Heart left ventricle (tissue), 16 donors: Measurements from ENCODE around the gene CHIA. TPM values are rescaled to one million over a fixed set of nuclear protein-coding genes. Genes with fewer than 3 reads are reported as not detected.

Experiments
- ATAC-seq, 4 donors: fragments of 200-7000 bp; cut with Tn5 transposase; one replicate each; pipeline ENCODE4 v1.9.1; 2020 to 2022; ENCODE audit warnings: moderate library complexity in 4 of 4, mild to moderate bottlenecking in 3 of 4, moderate number of reproducible peaks in 1 of 4
- DNase-seq, 5 donors: peaks; one replicate each; pipeline ENCODE4 v3.0.0-alpha.2; 2020
- H3K27ac ChIP-seq, 12 donors: fragments of 200-600 bp; sonication (generic) in 4 of 12; one replicate each; pipeline versions ENCODE4 v1.5.0 to v1.8.0; 2016 to 2022; ENCODE audit warnings: mild to moderate bottlenecking in 2 of 12
- H3K27me3 ChIP-seq, 9 donors: fragments of 200-600 bp; sonication (generic) in 2 of 9; one replicate each; pipeline versions ENCODE4 v1.5.1 to v1.8.0; 2016 to 2022; ENCODE audit warnings: mild to moderate bottlenecking in 3 of 9
- H3K36me3 ChIP-seq, 9 donors: fragments of 200-600 bp; sonication (generic) in 2 of 9; one replicate each; pipeline versions ENCODE4 v1.5.0 to v1.8.0; 2018 to 2022; ENCODE audit warnings: mild to moderate bottlenecking in 2 of 9
- H3K4me1 ChIP-seq, 12 donors: fragments of 200-600 bp; sonication (generic) in 4 of 12; one replicate each; pipeline versions ENCODE4 v1.5.0 to v1.8.0; 2016 to 2022; ENCODE audit warnings: mild to moderate bottlenecking in 3 of 12
- H3K4me3 ChIP-seq, 12 donors: fragments of 200-600 bp; sonication (generic) in 4 of 12; one replicate each; pipeline versions ENCODE4 v1.5.0 to v1.8.0; 2017 to 2022; ENCODE audit warnings: mild to moderate bottlenecking in 9 of 12, moderate library complexity in 4 of 12
- H3K9me3 ChIP-seq, 12 donors: fragments of 200-600 bp; sonication (generic) in 4 of 12; one replicate each; pipeline versions ENCODE4 v1.5.0 to v1.8.0; 2016 to 2022; ENCODE audit warnings: mild to moderate bottlenecking in 1 of 12
- POLR2A ChIP-seq, 2 donors: fragments of 450-650 bp; IDR thresholded peaks; one replicate each; pipeline ENCODE4 v1.6.1; 2017; ENCODE audit warnings: antibody characterized with exemption in 2 of 2, mild to moderate bottlenecking in 2 of 2, moderate library complexity in 2 of 2
- WGBS, 4 donors: extraction: QIAGEN DNeasy Blood & Tissue Kit in 2 of 4; methylation state at CpG; one replicate each; pipeline versions ENCODE4 v1.1.5 to v1.1.7; 2013 to 2018; 5-methylcytosine and 5-hydroxymethylcytosine counted together
- intact Hi-C, 10 donors: fragments of 100-400 bp; cut with DNase I; formaldehyde crosslinking; loops; one replicate each; pipeline versions ENCODE4 v1.11.1 to v1.14.2; 2022
- polyA plus RNA-seq, 2 donors: library from polyadenylated mRNA; stranded (reverse); fragments of 200-250 nt; gene quantifications; one replicate each; pipeline ENCODE4 v1.2.3, GENCODE V29; 2013
- total RNA-seq, 9 donors: library from RNA; depleted of rRNA in 2 of 9; stranded (reverse); fragments of >200 nt in 2 of 9; fragmentation: NEBNext Ultra II Directional in 3 of 9; extraction: Animal tissue kit (Norgen Biotek cat#: 25700) in 3 of 9; gene quantifications; one replicate each; pipeline versions ENCODE4 v1.1.0 to v1.2.4, GENCODE V29; 2016 to 2023
- TF ChIP-seq, protein P1 (sequence below), 12 donors: fragments of 200-600 bp; sonication (generic) in 4 of 12; IDR thresholded peaks; one replicate each; pipeline versions ENCODE4 v1.5.0 to v1.8.0; 2018 to 2022; ENCODE audit warnings: antibody characterized with exemption in 12 of 12, mild to moderate bottlenecking in 5 of 12
- donor health status: ischemic (EF 13 %, LVEDD 7.1; RV severe dilation, severe dysfunction).
- donor health status: healthy with polysubstance abuse.
- donor health status: DM: no; HTN: yes; CAD: no.
- donor health status: DM: no; HTN: no; CAD: no.
- donor health status: ischemic (EF 25% LVEDD 6.9; RV normal size, moderate dysfunction).
- donor health status: ischemic (EF 25% LVEDD 5.7; RV mildly dilated, moderate dysfunction).
- donor health status: healthy.
- donor health status: DM: yes; HTN: yes; CAD: no.
- donor health status: ischemic (EF 35%, LVEDD 5.7; RV mildly dilated, moderate dysfunction).
- donor health status: nonischemic (EF 11% LVEDD 7.7; RV severe dilation, severe dysfunction).
- donor health status: DM: yes; HTN: yes; CAD: no.
- donor health status: PGD.
- donor health status: ischemic (EF 29% LVEDD 5.4; RV normal size, mild dysfunction).
- donor health status: nonischemic (EF 23%, LVEDD 6.1; RV moderate dilation, normal function).

CHIA gene
- total and polyA plus RNA-seq, 11 donors: 0.10 to 0.61 TPM; not detected in 9

DNA sequence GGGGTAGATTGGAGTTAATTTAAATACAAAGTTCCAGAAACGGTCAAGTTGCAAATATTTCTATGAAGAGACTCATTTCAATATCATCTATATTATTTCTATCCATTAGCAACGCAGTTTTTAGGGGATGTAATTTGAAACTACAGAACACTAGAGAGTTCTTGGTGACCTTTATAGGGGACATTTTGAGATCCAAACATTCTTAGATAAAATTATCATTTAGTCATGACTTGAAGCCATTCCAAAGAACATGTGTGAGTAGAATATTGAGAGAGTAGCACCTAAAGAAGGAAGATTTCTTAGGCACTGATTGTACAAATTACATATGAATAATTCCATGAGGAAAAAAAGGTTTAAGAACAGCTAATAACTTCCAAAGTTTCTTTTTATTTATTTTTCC, 19.0 kb downstream of the CHIA start:
- peaks cover 0 to 3% (median 0%) of the 10 kb centered on the region in 12 donors for H3K4me1 ChIP-seq
- TF ChIP-seq, protein P1, sequence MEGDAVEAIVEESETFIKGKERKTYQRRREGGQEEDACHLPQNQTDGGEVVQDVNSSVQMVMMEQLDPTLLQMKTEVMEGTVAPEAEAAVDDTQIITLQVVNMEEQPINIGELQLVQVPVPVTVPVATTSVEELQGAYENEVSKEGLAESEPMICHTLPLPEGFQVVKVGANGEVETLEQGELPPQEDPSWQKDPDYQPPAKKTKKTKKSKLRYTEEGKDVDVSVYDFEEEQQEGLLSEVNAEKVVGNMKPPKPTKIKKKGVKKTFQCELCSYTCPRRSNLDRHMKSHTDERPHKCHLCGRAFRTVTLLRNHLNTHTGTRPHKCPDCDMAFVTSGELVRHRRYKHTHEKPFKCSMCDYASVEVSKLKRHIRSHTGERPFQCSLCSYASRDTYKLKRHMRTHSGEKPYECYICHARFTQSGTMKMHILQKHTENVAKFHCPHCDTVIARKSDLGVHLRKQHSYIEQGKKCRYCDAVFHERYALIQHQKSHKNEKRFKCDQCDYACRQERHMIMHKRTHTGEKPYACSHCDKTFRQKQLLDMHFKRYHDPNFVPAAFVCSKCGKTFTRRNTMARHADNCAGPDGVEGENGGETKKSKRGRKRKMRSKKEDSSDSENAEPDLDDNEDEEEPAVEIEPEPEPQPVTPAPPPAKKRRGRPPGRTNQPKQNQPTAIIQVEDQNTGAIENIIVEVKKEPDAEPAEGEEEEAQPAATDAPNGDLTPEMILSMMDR (IDR thresholded peaks at IDR 0.05): no peak
- no peak for TF ChIP-seq POLR2A (IDR thresholded peaks at IDR 0.05)
- H3K36me3 ChIP-seq: no peaks in the 10 kb centered on the region
- DNase-seq (no peak), ATAC-seq (peak in 1 of 4 donors; percentile 61)
- no peak overlapping the region for H3K4me3 ChIP-seq
- 11 to 56% (median 40%) methylated on average over 2 of the region's 2 CpGs for WGBS, 4 donors
- H3K27ac ChIP-seq: no peak overlapping the region
- intact Hi-C loops: no loop called here
- no peaks in the 10 kb centered on the region for H3K27me3 ChIP-seq
- H3K9me3 ChIP-seq: peaks cover 0 to 7% (median 0%) of the 10 kb centered on the region in 12 donors

DNA sequence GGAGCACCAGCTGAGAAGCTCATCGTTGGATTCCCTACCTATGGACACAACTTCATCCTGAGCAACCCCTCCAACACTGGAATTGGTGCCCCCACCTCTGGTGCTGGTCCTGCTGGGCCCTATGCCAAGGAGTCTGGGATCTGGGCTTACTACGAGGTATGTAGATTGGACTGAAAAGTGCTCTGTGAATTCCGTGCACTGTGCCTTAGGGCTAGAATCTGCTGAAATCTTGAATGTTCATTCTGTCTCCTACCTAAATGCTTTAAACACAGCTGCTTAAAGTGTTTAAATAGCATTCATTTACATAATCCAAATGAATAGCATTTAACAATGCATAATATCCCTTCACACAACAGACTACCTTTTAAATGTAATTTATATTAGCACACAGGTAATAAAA, 27.9 kb downstream of the CHIA start:
- Histone ChIP-seq H3K27me3 (peaks cover 0 to 10% (median 0%) of the 10 kb centered on the region in 9 donors), H3K4me1 (no peaks in the 10 kb centered on the region), H3K27ac (no peak overlapping the region), H3K4me3 (no peak overlapping the region), H3K36me3 (no peaks in the 10 kb centered on the region), H3K9me3 (no peaks in the 10 kb centered on the region)
- ATAC-seq (no peak), DNase-seq (no peak)
- WGBS, 4 donors: 69 to 88% (median 76%) methylated on average over 3 of the region's 3 CpGs
- TF ChIP-seq, protein P1 (IDR thresholded peaks at IDR 0.05): no peak
- no peak for TF ChIP-seq POLR2A (IDR thresholded peaks at IDR 0.05)
- intact Hi-C loops: no loop called here

DNA sequence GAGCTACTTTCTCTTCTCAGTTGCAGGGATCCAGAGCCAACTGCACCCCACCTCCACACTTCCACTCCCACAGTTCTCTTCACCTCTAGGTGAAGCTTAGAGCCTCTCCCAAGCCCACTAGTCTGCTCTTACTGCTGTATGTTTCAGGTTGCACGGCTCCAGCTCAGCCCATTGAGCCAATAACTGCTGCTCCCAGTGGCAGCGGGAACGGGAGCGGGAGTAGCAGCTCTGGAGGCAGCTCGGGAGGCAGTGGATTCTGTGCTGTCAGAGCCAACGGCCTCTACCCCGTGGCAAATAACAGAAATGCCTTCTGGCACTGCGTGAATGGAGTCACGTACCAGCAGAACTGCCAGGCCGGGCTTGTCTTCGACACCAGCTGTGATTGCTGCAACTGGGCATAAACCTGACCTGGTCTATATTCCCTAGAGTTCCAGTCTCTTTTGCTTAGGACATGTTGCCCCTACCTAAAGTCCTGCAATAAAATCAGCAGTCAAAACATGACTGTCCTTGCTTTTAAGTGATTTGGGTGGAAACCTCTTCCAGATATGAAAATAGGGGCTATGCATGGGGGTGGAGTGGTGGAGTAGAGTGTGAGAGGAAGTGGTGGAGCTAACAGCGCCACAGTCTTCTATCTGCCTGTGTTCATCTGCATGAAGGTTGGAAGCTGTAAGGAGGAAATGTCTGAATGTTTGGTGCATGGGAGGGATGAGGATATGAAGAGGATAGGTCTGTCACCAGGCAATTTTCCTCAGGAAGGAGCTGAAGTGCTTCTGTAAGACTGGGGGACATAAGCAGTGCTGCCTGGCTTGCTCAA, 29.6 kb downstream of the CHIA start:
- 74 to 78% (median 77%) methylated on average over 12 of the region's 12 CpGs for WGBS, 4 donors
- Histone ChIP-seq H3K27me3 (peaks cover 0 to 10% (median 0%) of the 10 kb centered on the region in 9 donors), H3K4me1 (no peaks in the 10 kb centered on the region), H3K27ac (no peak overlapping the region), H3K4me3 (no peak overlapping the region), H3K36me3 (no peaks in the 10 kb centered on the region), H3K9me3 (no peaks in the 10 kb centered on the region)
- TF ChIP-seq, protein P1 (IDR thresholded peaks at IDR 0.05): no peak
- TF ChIP-seq POLR2A (IDR thresholded peaks at IDR 0.05): no peak
- no peak for ATAC-seq
- intact Hi-C loops: no loop called here
- no peak for DNase-seq

DNA sequence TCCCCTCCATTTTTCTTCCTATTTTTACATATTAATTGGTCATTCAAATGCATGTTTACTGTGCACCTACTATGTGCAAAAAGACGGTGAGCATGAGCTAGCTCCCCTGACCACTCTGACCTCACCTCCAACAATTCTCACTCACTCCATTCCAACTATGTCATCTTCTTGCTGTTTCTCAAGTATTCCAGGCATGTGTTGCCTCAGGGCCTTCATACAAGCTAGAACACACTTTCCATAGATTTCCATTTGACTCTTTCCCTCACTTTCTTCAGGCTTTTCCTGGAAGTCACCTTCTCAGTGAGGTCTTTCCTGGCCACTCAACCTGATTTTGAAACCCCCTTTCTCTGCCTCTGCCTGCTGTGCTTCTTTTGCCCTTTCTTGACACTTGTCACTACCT, 32.6 kb downstream of the CHIA start:
- ATAC-seq (no peak), DNase-seq (no peak)
- no peak overlapping the region for H3K27ac ChIP-seq
- no peaks in the 10 kb centered on the region for H3K27me3 ChIP-seq
- no peak for TF ChIP-seq POLR2A (IDR thresholded peaks at IDR 0.05)
- TF ChIP-seq, protein P1 (IDR thresholded peaks at IDR 0.05): no peak
- 83 to 97% (median 89%) methylated on average over 1 of the region's 1 CpG for WGBS, 4 donors
- intact Hi-C loops: no loop called here
- H3K4me3 ChIP-seq: no peak overlapping the region
- H3K9me3 ChIP-seq: peaks cover 0 to 18% (median under 1%) of the 10 kb centered on the region in 12 donors
- no peaks in the 10 kb centered on the region for H3K36me3 ChIP-seq
- H3K4me1 ChIP-seq: no peaks in the 10 kb centered on the region
